Hematopoietic multipotent progenitor cell treated with erythropoietin and hydrocortisone succinate and interleukin-3 and kit ligand, for 15 days (in vitro differentiated cells): ENCODE data around the gene CERKL.

Experiments
- DNase-seq: peaks from one replicate; pipeline ENCODE4 v3.0.0-alpha.2; 2015; ENCODE audit warnings: low spot score

The CERKL gene

GRCh38 chr2:181628590-181629585 is 28.0 kb downstream of the CERKL start:
- DNase-seq: no peak

- no peak for DNase-seq
Measured at GRCh38 chr2:181627545-181627944, 29.4 kb downstream of the CERKL start.

- no peak for DNase-seq
Measured at GRCh38 chr2:181626671-181627070, 30.2 kb downstream of the CERKL start.

- no peak for DNase-seq
Measured at GRCh38 chr2:181623159-181623558, 33.7 kb downstream of the CERKL start.

GRCh38 chr2:181621779-181622490 is 35.0 kb downstream of the CERKL start:
- no peak for DNase-seq

- DNase-seq: no peak
Measured at GRCh38 chr2:181619516-181619915, 37.4 kb downstream of the CERKL start.

- no peak for DNase-seq
Measured at GRCh38 chr2:181616715-181617114, 40.2 kb downstream of the CERKL start.

GRCh38 chr2:181614874-181615638 is 41.8 kb downstream of the CERKL start:
- no peak for DNase-seq

GRCh38 chr2:181613241-181613640 is 43.7 kb downstream of the CERKL start:
- DNase-seq: no peak

GRCh38 chr2:181607629-181608590 is 49.0 kb downstream of the CERKL start:
- DNase-seq: no peak

GRCh38 chr2:181605889-181606837 is 50.7 kb downstream of the CERKL start:
- DNase-seq: no peak

GRCh38 chr2:181602017-181602416 is 54.9 kb downstream of the CERKL start:
- no peak for DNase-seq

GRCh38 chr2:181596556-181596955 is 60.3 kb downstream of the CERKL start:
- no peak for DNase-seq

- no peak for DNase-seq
Measured at GRCh38 chr2:181594322-181594721, 62.6 kb downstream of the CERKL start.

GRCh38 chr2:181589779-181590178 is 67.1 kb downstream of the CERKL start:
- no peak for DNase-seq

- DNase-seq: no peak
Measured at GRCh38 chr2:181588546-181588945, 68.4 kb downstream of the CERKL start.

GRCh38 chr2:181586569-181587081 is 70.3 kb downstream of the CERKL start:
- no peak for DNase-seq

- DNase-seq: no peak
Measured at GRCh38 chr2:181585732-181586131, 71.2 kb downstream of the CERKL start.

GRCh38 chr2:181581534-181581933 is 75.4 kb downstream of the CERKL start:
- no peak for DNase-seq

GRCh38 chr2:181578829-181579228 is 78.1 kb downstream of the CERKL start:
- no peak for DNase-seq
